ENCODE measurements around the gene HOXB2. TPM values are rescaled to one million over a fixed set of nuclear protein-coding genes. Genes with fewer than 3 reads are reported as not detected.

HOXB2 gene
- total and polyA plus RNA-seq, 2 of the 8 experiments (the other 6 are each of a cell fraction or from before 2014, with no cell fraction given), result not detected

DNA sequence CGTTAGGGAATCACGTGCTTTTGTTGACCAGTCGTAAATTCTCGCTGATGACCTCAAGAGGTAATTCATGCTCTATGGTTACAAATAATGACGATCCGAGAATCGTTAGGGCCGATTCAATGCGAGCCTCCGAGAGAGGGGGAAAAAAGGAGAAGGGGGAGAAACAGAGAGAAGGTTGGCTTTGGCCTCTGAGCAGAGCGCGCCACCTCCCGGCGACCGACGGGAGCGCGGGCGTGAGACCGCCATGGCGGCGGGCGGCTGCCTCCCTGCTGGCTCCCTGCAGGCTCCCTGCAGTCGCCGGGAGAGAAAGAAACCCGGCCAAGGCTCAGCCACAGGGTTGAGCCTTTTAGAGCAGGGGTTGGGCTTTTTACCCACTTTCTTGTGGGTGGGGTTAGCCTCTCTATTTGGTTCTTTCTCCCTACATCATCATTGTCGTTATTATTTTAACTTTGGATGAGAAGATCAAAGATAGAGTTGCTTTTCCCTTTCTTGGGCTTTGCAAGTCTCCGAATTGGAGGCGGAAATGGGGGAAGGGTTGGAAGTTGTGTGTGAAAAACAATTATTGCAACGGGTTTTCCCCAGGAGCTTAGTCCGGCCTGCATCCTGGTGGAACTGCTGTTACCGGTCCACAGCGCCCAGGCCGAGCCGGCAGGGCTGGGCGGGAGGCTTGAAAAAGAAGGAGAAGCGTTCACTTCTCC, 49.1 kb upstream of the HOXB2 start:
- H2BK20ac ChIP-seq (ENCODE audit: low read length), result no peak overlapping the region
- H3K56ac ChIP-seq (replicated peaks; ENCODE audit: insufficient read length, low read depth, low read length), result no peak overlapping the region
- 4% methylated on average over 33 of the region's 37 CpGs; no CpG with 5 or more reads in 1 of the 2 experiments for WGBS, 2 experiments (ENCODE audit: extremely low coverage in 1 of 2, insufficient coverage in 1 of 2, insufficient read length in 1 of 2, insufficient replicate concordance in 2 of 2, low coverage in 1 of 2, low lambda C conversion rate in 2 of 2, missing lambda C conversion rate in 1 of 2)
- H3K79me1 ChIP-seq (ENCODE audit: low read depth, low read length), result no peaks in the 10 kb centered on the region
- peaks cover 96 to 100% (median 99%) of the 10 kb centered on the region in 4 experiments for H3K27me3 ChIP-seq (replicated peaks in 1 of 4; ENCODE audit: control insufficient read depth in 3 of 4, extremely low read depth in 1 of 4, insufficient read depth in 3 of 4, low read length in 3 of 4)
- no peak overlapping the region for H2BK15ac ChIP-seq (ENCODE audit: low read length)
- no peak overlapping the region for H2BK12ac ChIP-seq (ENCODE audit: low read depth, low read length)
- DNase-seq (ENCODE audit: low read depth in 1 of 2, low spot score in 2 of 2), result peak; percentile 51 to 95
- no peak overlapping the region for H3K23ac ChIP-seq (ENCODE audit: insufficient read length)
- ChIA-PET CTCF (ENCODE audit: partially characterized antibody) (interaction anchor here (0.7 to 7.0 kb wide), 39 partner anchors 15 to 435 kb away, joined by 3 to 53 read pairs (median 5); partner anchors contain the start of gene HOXB9), POLR2A (ENCODE audit: partially characterized antibody) (no interaction called here)
- H3K18ac ChIP-seq (ENCODE audit: extremely low read depth, low read length), result no peak overlapping the region; the same call in 1 of the 2 replicates
- no peak overlapping the region for H3K4me3 ChIP-seq (ENCODE audit: extremely low read depth in 1 of 4, insufficient read depth in 2 of 4, low read depth in 3 of 4, low read length in 4 of 4)
- no peak overlapping the region for H2BK120ac ChIP-seq (replicated peaks; ENCODE audit: low read depth, low read length)
- no peaks in the 10 kb centered on the region for H3K79me2 ChIP-seq (ENCODE audit: control insufficient read depth in 1 of 2, insufficient read depth in 2 of 2, low read length in 2 of 2)
- no peak overlapping the region for H4K5ac ChIP-seq (ENCODE audit: insufficient read length, low read depth, low read length)
- no peak overlapping the region for H2AFZ ChIP-seq (ENCODE audit: low read length)
- no peaks in the 10 kb centered on the region; the same call in 1 of the 2 replicates for H3K23me2 ChIP-seq (ENCODE audit: low read depth, low read length)
- peaks cover 0 to 12% (median 4%) of the 10 kb centered on the region in 4 experiments; a peak in 5 of 7 replicates for H3K4me1 ChIP-seq (replicated peaks in 1 of 4; ENCODE audit: control insufficient read depth in 3 of 4, insufficient read depth in 4 of 4, low read length in 3 of 4)
- H3K14ac ChIP-seq (ENCODE audit: insufficient read length), result no peak overlapping the region
- no peak overlapping the region for H3K27ac ChIP-seq (ENCODE audit: low read depth, low read length)
- H3K9ac ChIP-seq (replicated peaks in 1 of 4; ENCODE audit: extremely low read depth in 1 of 4, low read depth in 3 of 4, low read length in 3 of 4), result no peak overlapping the region
- no peak overlapping the region for H4K8ac ChIP-seq (ENCODE audit: extremely low read depth, insufficient read depth, low read length)
- peak overlapping the region in 1 of 2 experiments; percentile 45; a peak in 3 of 4 replicates for H3K4me2 ChIP-seq (ENCODE audit: insufficient read depth in 1 of 2, low read depth in 2 of 2, low read length in 2 of 2)
- H3K4ac ChIP-seq (replicated peaks; ENCODE audit: insufficient read length, low read depth, low read length), result no peak overlapping the region
- H2AK5ac ChIP-seq (ENCODE audit: low read depth, low read length), result no peak overlapping the region
- no peak overlapping the region for H4K91ac ChIP-seq (replicated peaks; ENCODE audit: insufficient read length, low read length)
- H3K9me3 ChIP-seq (ENCODE audit: insufficient read depth in 2 of 2, low read depth in 1 of 2, low read length in 1 of 2), result no peaks in the 10 kb centered on the region; a peak in 1 of 4 replicates
- peaks cover 37 to 45% of the 10 kb centered on the region in 2 experiments for H4K20me1 ChIP-seq (replicated peaks in 1 of 2; ENCODE audit: control insufficient read depth in 1 of 2, insufficient read depth in 2 of 2, low read length in 2 of 2)
- FAIRE-seq, result no peak
- H2BK5ac ChIP-seq (ENCODE audit: low read depth, low read length), result no peak overlapping the region
- H3K36me3 ChIP-seq (ENCODE audit: control insufficient read depth in 2 of 4, insufficient read depth in 4 of 4, low read length in 3 of 4), result no peaks in the 10 kb centered on the region; a peak in 1 of 8 replicates
- no peak for TF ChIP-seq TAF1 (IDR thresholded peaks at IDR 0.05; ENCODE audit: low read depth, low read length)
- TF ChIP-seq ASH2L (IDR thresholded peaks at IDR 0.05; ENCODE audit: low read length), result no peak
- TF ChIP-seq, protein P1, sequence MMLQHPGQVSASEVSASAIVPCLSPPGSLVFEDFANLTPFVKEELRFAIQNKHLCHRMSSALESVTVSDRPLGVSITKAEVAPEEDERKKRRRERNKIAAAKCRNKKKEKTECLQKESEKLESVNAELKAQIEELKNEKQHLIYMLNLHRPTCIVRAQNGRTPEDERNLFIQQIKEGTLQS (IDR thresholded peaks at IDR 0.05; ENCODE audit: insufficient read depth, low read depth, low read length), result no peak
- TF ChIP-seq POLR2AphosphoS5 (IDR thresholded peaks at IDR 0.05; ENCODE audit: low read depth, low read length), result no peak
- no peak for TF ChIP-seq POU5F1 (IDR thresholded peaks at IDR 0.05; ENCODE audit: low read depth, low read length)
- no peak for TF ChIP-seq EP300 (IDR thresholded peaks at IDR 0.05; ENCODE audit: borderline replicate concordance in 1 of 2, low read depth in 2 of 2, low read length in 2 of 2)
- TF ChIP-seq RXRA (IDR thresholded peaks at IDR 0.05; ENCODE audit: insufficient read depth, low read depth, low read length), result no peak
- no peak for TF ChIP-seq NRF1 (IDR thresholded peaks at IDR 0.05; ENCODE audit: low read depth, low read length)
- TF ChIP-seq KDM1A (IDR thresholded peaks at IDR 0.05; ENCODE audit: borderline replicate concordance, low read length), result no peak
- no peak for TF ChIP-seq FOSL1 (IDR thresholded peaks at IDR 0.05; ENCODE audit: insufficient read depth, low read depth, low read length)
- TF ChIP-seq EGR1 (IDR thresholded peaks at IDR 0.05; ENCODE audit: borderline replicate concordance, low read depth, low read length), result no peak
- TF ChIP-seq SP4 (IDR thresholded peaks at IDR 0.05; ENCODE audit: low read length), result no peak
